GM12872 (cell line): ENCODE data around the gene DOK3.

Experiments used
- CTCF ChIP-seq: IDR thresholded peaks from 3 replicates; pipeline ENCODE4 v1.5.1; 2011; ENCODE audit warnings: low read depth, mild to moderate bottlenecking, low read length, moderate library complexity; ENCODE audit not compliant: insufficient read depth

The DOK3 gene

GRCh38 chr5:177552839-177553455, 43.3 kb upstream of the DOK3 start:
- no peak for TF ChIP-seq CTCF

GRCh38 chr5:177550122-177550521, 40.5 kb upstream of the DOK3 start:
- TF ChIP-seq CTCF = no peak

GRCh38 chr5:177548495-177548894, 38.9 kb upstream of the DOK3 start:
- no peak for TF ChIP-seq CTCF

GRCh38 chr5:177547736-177548135, 38.1 kb upstream of the DOK3 start:
- TF ChIP-seq CTCF = no peak

GRCh38 chr5:177546258-177546741, 36.7 kb upstream of the DOK3 start:
- TF ChIP-seq CTCF = no peak

- no peak for TF ChIP-seq CTCF
These were observed 36.0 kb upstream of the DOK3 start for GRCh38 chr5:177545487-177546257.

- no peak for TF ChIP-seq CTCF
These were observed 33.3 kb upstream of the DOK3 start for GRCh38 chr5:177542816-177543465.
